ENCODE measurements around the gene BSDC1.
"Not testable (repeated sequence)": the region's sequence is repeated elsewhere in the genome, so short reads cannot be mapped to it uniquely, and the experiment has no call there.

Gene BSDC1

DNA sequence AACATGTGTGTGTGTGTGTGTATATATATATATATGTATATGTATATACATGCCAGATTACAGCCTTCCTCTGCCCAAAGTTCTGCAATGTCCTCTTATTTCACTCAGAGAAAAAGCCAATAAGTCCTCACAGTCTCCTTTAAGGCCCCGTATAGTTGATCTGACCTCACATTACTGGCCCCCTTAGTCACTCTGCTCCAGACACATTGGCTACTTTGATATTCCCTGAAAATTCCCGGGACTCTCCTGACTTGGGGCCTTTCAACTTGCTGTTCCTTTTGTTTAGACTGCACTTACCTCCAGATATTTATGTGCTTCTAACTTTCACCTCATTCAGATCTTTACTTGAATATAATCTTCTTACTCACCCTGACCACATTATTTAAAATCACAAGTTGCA, 4.2 kb upstream of the BSDC1 start:
- Histone ChIP-seq H3K4me3 (ENCODE audit: low read length, poor library complexity, severe bottlenecking) (no peak overlapping the region), H2AFZ (ENCODE audit: low read length) (no peak overlapping the region), H3K9me3 (ENCODE audit: insufficient read depth, low read depth, low read length) (no peaks in the 10 kb centered on the region), H3K9me2 (replicated peaks; ENCODE audit: low read depth, low read length) (no peaks in the 10 kb centered on the region), H3F3A (ENCODE audit: low read depth) (no peaks in the 10 kb centered on the region), H3K4me2 (ENCODE audit: low read depth, low read length, poor library complexity, severe bottlenecking) (no peak overlapping the region), H3K79me2 (ENCODE audit: insufficient read depth, low read length) (peaks cover 7% of the 10 kb centered on the region), H3K9ac (ENCODE audit: low read depth, low read length, poor library complexity, severe bottlenecking) (no peak overlapping the region), H3K27me3 (ENCODE audit: insufficient read depth, low read length, poor library complexity, severe bottlenecking) (no peaks in the 10 kb centered on the region), H3K4me1 (ENCODE audit: insufficient read depth, low read length, poor library complexity, severe bottlenecking) (peaks cover 5% of the 10 kb centered on the region), H4K20me1 (ENCODE audit: insufficient read depth, low read length, poor library complexity, severe bottlenecking) (peaks cover 4% of the 10 kb centered on the region), H3K36me3 (ENCODE audit: insufficient read depth, low read length) (no peaks in the 10 kb centered on the region)
- TF ChIP-seq, protein P1, sequence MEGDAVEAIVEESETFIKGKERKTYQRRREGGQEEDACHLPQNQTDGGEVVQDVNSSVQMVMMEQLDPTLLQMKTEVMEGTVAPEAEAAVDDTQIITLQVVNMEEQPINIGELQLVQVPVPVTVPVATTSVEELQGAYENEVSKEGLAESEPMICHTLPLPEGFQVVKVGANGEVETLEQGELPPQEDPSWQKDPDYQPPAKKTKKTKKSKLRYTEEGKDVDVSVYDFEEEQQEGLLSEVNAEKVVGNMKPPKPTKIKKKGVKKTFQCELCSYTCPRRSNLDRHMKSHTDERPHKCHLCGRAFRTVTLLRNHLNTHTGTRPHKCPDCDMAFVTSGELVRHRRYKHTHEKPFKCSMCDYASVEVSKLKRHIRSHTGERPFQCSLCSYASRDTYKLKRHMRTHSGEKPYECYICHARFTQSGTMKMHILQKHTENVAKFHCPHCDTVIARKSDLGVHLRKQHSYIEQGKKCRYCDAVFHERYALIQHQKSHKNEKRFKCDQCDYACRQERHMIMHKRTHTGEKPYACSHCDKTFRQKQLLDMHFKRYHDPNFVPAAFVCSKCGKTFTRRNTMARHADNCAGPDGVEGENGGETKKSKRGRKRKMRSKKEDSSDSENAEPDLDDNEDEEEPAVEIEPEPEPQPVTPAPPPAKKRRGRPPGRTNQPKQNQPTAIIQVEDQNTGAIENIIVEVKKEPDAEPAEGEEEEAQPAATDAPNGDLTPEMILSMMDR (conservative IDR thresholded peaks at IDR 0.05; ENCODE audit: low read length) = no peak
- no peak for TF ChIP-seq EZH2phosphoT487 (IDR thresholded peaks at IDR 0.05; ENCODE audit: borderline replicate concordance)

- H3K4me2 ChIP-seq (ENCODE audit: low read depth, low read length, poor library complexity, severe bottlenecking); H3K4me3 ChIP-seq (ENCODE audit: low read length, poor library complexity, severe bottlenecking); H3K36me3 ChIP-seq (ENCODE audit: insufficient read depth, low read length); H3K27me3 ChIP-seq (ENCODE audit: insufficient read depth, low read length, poor library complexity, severe bottlenecking); H3F3A ChIP-seq (ENCODE audit: low read depth); H4K20me1 ChIP-seq (ENCODE audit: insufficient read depth, low read length, poor library complexity, severe bottlenecking); H2AFZ ChIP-seq (ENCODE audit: low read length); H3K9me3 ChIP-seq (ENCODE audit: insufficient read depth, low read depth, low read length); H3K9me2 ChIP-seq (replicated peaks; ENCODE audit: low read depth, low read length); H3K9ac ChIP-seq (ENCODE audit: low read depth, low read length, poor library complexity, severe bottlenecking): not testable (repeated sequence)
- Histone ChIP-seq H3K4me1 (ENCODE audit: insufficient read depth, low read length, poor library complexity, severe bottlenecking) (peaks cover 16% of the 10 kb centered on the region), H3K79me2 (ENCODE audit: insufficient read depth, low read length) (peaks cover 26% of the 10 kb centered on the region)
Measured at GRCh38 chr1:32396524-32396923, 2.3 kb upstream of the BSDC1 start.

DNA sequence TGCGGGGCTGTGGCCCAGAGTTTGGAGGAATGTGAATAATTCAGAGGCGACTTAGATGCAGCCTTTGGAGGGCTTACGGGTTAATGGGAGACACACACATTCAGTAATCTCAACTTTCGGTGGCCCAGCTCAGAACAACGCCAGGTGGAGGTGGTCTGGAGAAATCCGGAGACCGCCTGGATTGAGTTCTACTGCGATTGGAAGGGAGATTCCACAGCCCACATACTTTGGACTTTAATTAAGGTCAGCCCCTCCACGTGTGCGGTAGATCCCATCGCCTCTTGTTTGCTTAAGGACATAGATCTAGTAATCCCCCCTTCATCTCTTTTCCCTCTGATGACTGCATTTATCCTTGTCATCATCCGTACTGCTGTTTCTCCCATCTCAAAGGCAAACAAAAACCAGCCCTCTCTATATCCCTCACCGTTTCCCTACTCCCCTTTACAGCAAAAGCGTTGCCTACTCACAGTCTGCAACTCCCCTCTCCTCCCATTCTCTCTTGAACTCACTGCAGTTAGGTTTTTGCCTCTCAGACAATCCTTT, 720 bp upstream of the BSDC1 start:
- Histone ChIP-seq H3K9me2 (replicated peaks; ENCODE audit: low read depth, low read length) (no peaks in the 10 kb centered on the region), H3K4me2 (ENCODE audit: low read depth, low read length, poor library complexity, severe bottlenecking) (peak overlapping the region; percentile 88), H3K9ac (ENCODE audit: low read depth, low read length, poor library complexity, severe bottlenecking) (peak overlapping the region; percentile 77), H2AFZ (ENCODE audit: low read length) (peak overlapping the region; percentile 97), H3F3A (ENCODE audit: low read depth) (no peaks in the 10 kb centered on the region), H3K4me1 (ENCODE audit: insufficient read depth, low read length, poor library complexity, severe bottlenecking) (peaks cover 21% of the 10 kb centered on the region), H3K36me3 (ENCODE audit: insufficient read depth, low read length) (no peaks in the 10 kb centered on the region), H3K4me3 (ENCODE audit: low read length, poor library complexity, severe bottlenecking) (peak overlapping the region; percentile 91), H4K20me1 (ENCODE audit: insufficient read depth, low read length, poor library complexity, severe bottlenecking) (peaks cover 10% of the 10 kb centered on the region), H3K79me2 (ENCODE audit: insufficient read depth, low read length) (peaks cover 32% of the 10 kb centered on the region), H3K9me3 (ENCODE audit: insufficient read depth, low read depth, low read length) (no peaks in the 10 kb centered on the region), H3K27me3 (ENCODE audit: insufficient read depth, low read length, poor library complexity, severe bottlenecking) (no peaks in the 10 kb centered on the region)
- TF ChIP-seq, protein P1 (conservative IDR thresholded peaks at IDR 0.05; ENCODE audit: low read length) = no peak
- no peak for TF ChIP-seq EZH2phosphoT487 (IDR thresholded peaks at IDR 0.05; ENCODE audit: borderline replicate concordance)

- no peaks in the 10 kb centered on the region for H3K27me3 ChIP-seq (ENCODE audit: insufficient read depth, low read length, poor library complexity, severe bottlenecking)
- peak overlapping the region; percentile 76 for H3K9ac ChIP-seq (ENCODE audit: low read depth, low read length, poor library complexity, severe bottlenecking)
- TF ChIP-seq, protein P1 (conservative IDR thresholded peaks at IDR 0.05; ENCODE audit: low read length) = no peak
- TF ChIP-seq EZH2phosphoT487 (IDR thresholded peaks at IDR 0.05; ENCODE audit: borderline replicate concordance) = no peak
- H3K36me3 ChIP-seq (ENCODE audit: insufficient read depth, low read length) = no peaks in the 10 kb centered on the region; the same call in 1 of the 2 replicates
- H3K9me2 ChIP-seq (replicated peaks; ENCODE audit: low read depth, low read length) = no peaks in the 10 kb centered on the region
- peaks cover 10% of the 10 kb centered on the region for H4K20me1 ChIP-seq (ENCODE audit: insufficient read depth, low read length, poor library complexity, severe bottlenecking)
- H3K4me1 ChIP-seq (ENCODE audit: insufficient read depth, low read length, poor library complexity, severe bottlenecking) = peaks cover 21% of the 10 kb centered on the region
- H3K9me3 ChIP-seq (ENCODE audit: insufficient read depth, low read depth, low read length) = no peaks in the 10 kb centered on the region
- peak overlapping the region; percentile 94 for H3K4me2 ChIP-seq (ENCODE audit: low read depth, low read length, poor library complexity, severe bottlenecking)
- no peaks in the 10 kb centered on the region for H3F3A ChIP-seq (ENCODE audit: low read depth)
- H3K4me3 ChIP-seq (ENCODE audit: low read length, poor library complexity, severe bottlenecking) = peak overlapping the region; percentile 91
- peak overlapping the region; percentile 80 for H2AFZ ChIP-seq (ENCODE audit: low read length)
- H3K79me2 ChIP-seq (ENCODE audit: insufficient read depth, low read length) = peaks cover 39% of the 10 kb centered on the region
Measured at GRCh38 chr1:32393832-32394140, 455 bp downstream of the BSDC1 start.

All from Loucy (cell line).